ENCODE data around the gene PRR7.
A peak's percentile ranks its signal among the peaks of the same experiment; 100 is the strongest.
"Not testable (repeated sequence)": the region's sequence is repeated elsewhere in the genome, so short reads cannot be mapped to it uniquely, and the experiment has no call there.

PRR7 gene

GRCh38 chr5:177478711-177479646, 32.4 kb downstream of the PRR7 start:
- in situ Hi-C loops (cut with HindIII; ENCODE audit: low sequenced_read_pairs), result no loop called here
- no peak for TF ChIP-seq CTCF (IDR thresholded peaks at IDR 0.05; ENCODE audit: low read depth, low read length)
- H3K4me3 ChIP-seq (ENCODE audit: low read depth, low read length), result no peak overlapping the region
- peak; percentile 39 for DNase-seq (ENCODE audit: low read depth, low spot score)

DNA sequence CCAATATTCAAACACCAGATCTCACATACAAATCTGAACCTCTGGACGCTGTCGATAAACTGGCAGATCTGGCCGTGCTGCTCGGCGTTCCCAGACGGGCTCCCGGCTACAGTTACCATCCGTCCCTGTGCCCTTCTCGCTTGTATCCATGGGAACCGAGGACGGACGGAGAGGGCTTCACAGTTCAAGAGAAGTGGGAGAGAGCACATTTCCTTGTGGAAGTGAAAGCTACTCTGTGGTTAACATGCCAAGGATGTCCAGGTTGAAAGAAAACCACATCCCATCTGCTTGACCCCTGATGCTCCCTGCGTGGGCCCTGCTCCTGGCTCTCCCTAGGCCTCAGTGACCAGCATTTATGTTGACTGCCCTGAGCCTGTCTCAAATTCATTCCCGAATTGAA, 33.2 kb downstream of the PRR7 start:
- in situ Hi-C loops (cut with HindIII; ENCODE audit: low sequenced_read_pairs), result no loop called here
- no peak overlapping the region for H3K4me3 ChIP-seq (ENCODE audit: low read depth, low read length)
- peak; percentile 57 for DNase-seq (ENCODE audit: low read depth, low spot score)
- TF ChIP-seq CTCF (IDR thresholded peaks at IDR 0.05; ENCODE audit: low read depth, low read length), result no peak

GRCh38 chr5:177482359-177482795, 35.8 kb downstream of the PRR7 start:
- TF ChIP-seq CTCF (IDR thresholded peaks at IDR 0.05; ENCODE audit: low read depth, low read length), result no peak
- H3K4me3 ChIP-seq (ENCODE audit: low read depth, low read length), result no peak overlapping the region
- DNase-seq (ENCODE audit: low read depth, low spot score), result peak; percentile 18
- in situ Hi-C loops (cut with HindIII; ENCODE audit: low sequenced_read_pairs), result no loop called here

GRCh38 chr5:177483042-177483441, 36.4 kb downstream of the PRR7 start:
- in situ Hi-C loops (cut with HindIII; ENCODE audit: low sequenced_read_pairs), result no loop called here
- DNase-seq (ENCODE audit: low read depth, low spot score), result no peak
- no peak overlapping the region for H3K4me3 ChIP-seq (ENCODE audit: low read depth, low read length)
- TF ChIP-seq CTCF (IDR thresholded peaks at IDR 0.05; ENCODE audit: low read depth, low read length), result no peak

DNA sequence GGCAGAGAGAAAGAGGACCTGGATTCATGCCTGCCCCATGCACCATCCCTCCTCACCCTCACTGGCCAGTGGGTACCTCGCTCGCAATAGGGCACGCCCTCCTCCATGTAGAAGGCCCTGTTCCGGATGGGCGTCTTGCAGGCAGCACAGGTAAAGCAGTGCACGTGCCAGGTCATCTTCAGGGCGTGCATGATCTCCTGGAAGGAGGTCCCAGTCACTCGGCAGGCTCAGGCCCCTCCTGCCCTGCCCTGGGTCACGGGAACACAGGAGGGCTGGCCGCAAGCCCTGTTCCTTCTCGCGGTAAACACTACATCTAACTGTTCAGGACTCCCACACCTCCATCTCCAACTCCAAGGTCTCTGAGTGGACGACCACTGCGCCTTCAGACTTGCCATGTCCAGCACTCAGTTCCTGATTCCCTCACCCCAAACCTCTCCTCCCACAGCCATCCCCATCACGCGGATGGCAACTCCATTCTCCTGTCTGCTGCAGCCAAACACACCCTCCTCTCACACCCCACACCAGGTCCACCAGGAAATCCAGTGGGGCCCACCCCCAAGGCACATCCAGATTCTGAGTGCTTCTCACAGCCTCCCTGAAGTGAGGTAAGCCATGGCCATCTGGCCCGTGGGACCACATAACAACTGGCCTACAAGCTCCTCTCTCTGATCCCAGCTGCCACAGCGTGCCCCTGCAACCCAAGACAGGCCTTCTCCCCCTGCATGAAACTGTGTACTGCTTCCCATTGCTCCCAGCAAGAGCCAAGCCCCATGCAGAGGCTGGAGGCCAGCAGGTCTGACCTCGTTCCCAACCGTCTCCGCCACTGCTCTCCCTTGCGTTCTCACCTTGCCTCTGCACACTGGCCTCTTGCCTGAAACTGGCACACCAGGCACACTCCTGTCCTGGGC, 37.6 kb downstream of the PRR7 start:
- TF ChIP-seq CTCF (IDR thresholded peaks at IDR 0.05; ENCODE audit: low read depth, low read length), result no peak
- no peak overlapping the region for H3K4me3 ChIP-seq (ENCODE audit: low read depth, low read length)
- in situ Hi-C loops (cut with HindIII; ENCODE audit: low sequenced_read_pairs), result no loop called here
- DNase-seq (ENCODE audit: low read depth, low spot score), result peak; percentile 35

DNA sequence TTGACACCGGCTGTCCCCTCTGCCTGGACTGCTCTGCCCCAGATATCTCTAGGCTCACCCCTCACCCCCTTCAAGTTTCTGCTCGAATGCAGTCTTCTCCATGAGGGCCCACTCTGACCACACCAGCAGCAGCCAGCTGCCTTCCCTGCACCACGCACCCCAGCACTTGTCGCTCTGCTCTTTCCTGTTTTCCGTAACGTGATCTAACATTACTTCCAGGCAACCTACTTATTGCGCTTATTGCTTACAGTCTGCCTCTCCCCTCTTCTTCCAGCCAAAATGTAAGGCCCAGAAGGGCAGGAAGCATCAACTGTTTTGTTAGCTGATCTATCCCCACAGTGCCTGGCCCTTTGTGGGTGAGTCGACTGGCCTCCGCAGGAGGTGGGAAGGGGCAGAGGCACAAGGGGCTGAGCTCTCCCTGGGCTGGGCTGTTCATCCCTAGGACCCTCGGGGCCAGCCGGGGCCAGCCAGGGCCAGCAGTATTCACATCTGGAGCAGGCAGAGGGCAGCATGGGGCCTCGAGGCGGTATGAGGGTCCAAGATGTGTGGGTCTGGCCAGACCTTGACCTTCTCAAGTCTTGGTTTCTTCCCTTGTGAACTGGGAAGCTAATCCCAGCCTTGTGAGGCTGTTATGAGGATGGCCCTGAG, 38.4 kb downstream of the PRR7 start:
- in situ Hi-C loops (cut with HindIII; ENCODE audit: low sequenced_read_pairs), result no loop called here
- peak; percentile 16 for DNase-seq (ENCODE audit: low read depth, low spot score)
- no peak for TF ChIP-seq CTCF (IDR thresholded peaks at IDR 0.05; ENCODE audit: low read depth, low read length)
- H3K4me3 ChIP-seq (ENCODE audit: low read depth, low read length), result no peak overlapping the region

- DNase-seq (ENCODE audit: low read depth, low spot score); in situ Hi-C loops (cut with HindIII; ENCODE audit: low sequenced_read_pairs); H3K4me3 ChIP-seq (ENCODE audit: low read depth, low read length): not testable (repeated sequence)
Observed at GRCh38 chr5:177485753-177486152, 39.1 kb downstream of the PRR7 start.

All from astrocyte of the spinal cord (primary cell).